GM19099 (cell line): ENCODE measurements around the gene ELF4.

Source experiments
- POLR2A ChIP-seq: IDR thresholded peaks from 3 replicates; pipeline ENCODE4 v1.6.1; 2011; ENCODE audit warnings: low read depth; ENCODE audit not compliant: insufficient read length; ENCODE audit errors: extremely low read depth

The ELF4 gene

GRCh38 chrX:130049821-130050220 lies 60.5 kb downstream of the ELF4 start:
- TF ChIP-seq POLR2A = no peak

GRCh38 chrX:130048686-130049222 lies 61.5 kb downstream of the ELF4 start:
- no peak for TF ChIP-seq POLR2A

GRCh38 chrX:130047416-130047815 lies 62.9 kb downstream of the ELF4 start:
- no peak for TF ChIP-seq POLR2A

GRCh38 chrX:130039847-130040246 lies 70.5 kb downstream of the ELF4 start:
- no peak for TF ChIP-seq POLR2A

GRCh38 chrX:130034178-130034577 lies 76.1 kb downstream of the ELF4 start:
- no peak for TF ChIP-seq POLR2A

GRCh38 chrX:130032552-130032951 lies 77.7 kb downstream of the ELF4 start:
- no peak for TF ChIP-seq POLR2A

GRCh38 chrX:130030826-130031225 lies 79.5 kb downstream of the ELF4 start:
- no peak for TF ChIP-seq POLR2A

- TF ChIP-seq POLR2A = no peak
Measured at GRCh38 chrX:130028196-130028595, 82.1 kb downstream of the ELF4 start.

- TF ChIP-seq POLR2A = no peak
Measured at GRCh38 chrX:130027569-130027968, 82.7 kb downstream of the ELF4 start.

GRCh38 chrX:130025256-130025655 lies 85.0 kb downstream of the ELF4 start:
- TF ChIP-seq POLR2A = no peak

GRCh38 chrX:130024127-130024526 lies 86.2 kb downstream of the ELF4 start:
- no peak for TF ChIP-seq POLR2A

- TF ChIP-seq POLR2A = no peak
Measured at GRCh38 chrX:130020661-130021324, 89.5 kb downstream of the ELF4 start.

- no peak for TF ChIP-seq POLR2A
Measured at GRCh38 chrX:130018143-130018542, 92.2 kb downstream of the ELF4 start.

GRCh38 chrX:130015181-130015580 lies 95.1 kb downstream of the ELF4 start:
- TF ChIP-seq POLR2A = no peak
